GM19468 (cell line): ENCODE measurements around the gene KPNA6.
"Not testable (repeated sequence)": the region's sequence is repeated elsewhere in the genome, so short reads cannot be mapped to it uniquely, and the experiment has no call there.

Source experiments
- ATAC-seq: cut with Tn5 transposase; IDR thresholded peaks from one replicate; pipeline ENCODE4 v1.9.1; 2021; ENCODE audit warnings: mild to moderate bottlenecking, moderate library complexity, moderate number of reproducible peaks; ENCODE audit not compliant: unreplicated experiment; ENCODE audit errors: extremely low read depth

The KPNA6 gene

DNA sequence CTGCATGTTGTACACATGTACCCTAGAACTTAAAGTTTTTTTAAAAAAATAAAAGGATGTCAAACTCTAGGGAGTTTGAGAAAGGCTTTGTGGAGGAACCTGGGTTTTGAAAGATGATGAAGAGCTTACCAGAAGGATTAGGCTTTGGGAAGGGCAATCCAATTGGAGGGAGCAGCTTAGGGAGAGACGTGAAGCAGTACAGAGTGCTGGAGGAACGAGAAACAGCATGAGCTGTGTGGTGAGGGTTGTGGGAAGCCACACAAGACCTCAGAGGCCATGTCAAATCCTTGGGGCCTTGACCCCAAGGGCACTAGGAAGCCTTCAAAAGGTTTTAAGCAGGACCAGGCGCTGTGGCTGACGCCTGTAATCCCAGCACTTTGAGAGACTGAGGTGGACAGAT, 8.4 kb upstream of the KPNA6 start:
- ATAC-seq, result no peak

DNA sequence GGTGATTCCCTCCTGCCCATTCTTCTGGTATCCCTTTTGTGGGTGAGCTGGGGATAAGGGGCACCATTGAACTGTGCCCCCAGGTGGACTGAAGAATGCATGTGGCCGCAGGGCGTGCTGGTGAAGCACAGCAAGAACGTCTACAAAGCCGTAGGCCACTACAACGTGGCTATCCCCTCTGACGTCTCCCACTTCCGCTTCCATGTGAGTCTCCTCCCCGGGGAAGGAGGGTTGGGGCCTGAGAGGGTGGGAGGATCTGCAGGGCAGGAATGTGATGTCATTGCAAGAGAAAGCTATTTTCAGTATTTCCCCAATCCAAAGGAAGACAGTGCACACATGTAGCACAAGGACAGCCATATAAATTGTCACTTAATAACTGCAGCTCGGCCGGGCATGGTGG, 7.5 kb upstream of the KPNA6 start:
- no peak for ATAC-seq

DNA sequence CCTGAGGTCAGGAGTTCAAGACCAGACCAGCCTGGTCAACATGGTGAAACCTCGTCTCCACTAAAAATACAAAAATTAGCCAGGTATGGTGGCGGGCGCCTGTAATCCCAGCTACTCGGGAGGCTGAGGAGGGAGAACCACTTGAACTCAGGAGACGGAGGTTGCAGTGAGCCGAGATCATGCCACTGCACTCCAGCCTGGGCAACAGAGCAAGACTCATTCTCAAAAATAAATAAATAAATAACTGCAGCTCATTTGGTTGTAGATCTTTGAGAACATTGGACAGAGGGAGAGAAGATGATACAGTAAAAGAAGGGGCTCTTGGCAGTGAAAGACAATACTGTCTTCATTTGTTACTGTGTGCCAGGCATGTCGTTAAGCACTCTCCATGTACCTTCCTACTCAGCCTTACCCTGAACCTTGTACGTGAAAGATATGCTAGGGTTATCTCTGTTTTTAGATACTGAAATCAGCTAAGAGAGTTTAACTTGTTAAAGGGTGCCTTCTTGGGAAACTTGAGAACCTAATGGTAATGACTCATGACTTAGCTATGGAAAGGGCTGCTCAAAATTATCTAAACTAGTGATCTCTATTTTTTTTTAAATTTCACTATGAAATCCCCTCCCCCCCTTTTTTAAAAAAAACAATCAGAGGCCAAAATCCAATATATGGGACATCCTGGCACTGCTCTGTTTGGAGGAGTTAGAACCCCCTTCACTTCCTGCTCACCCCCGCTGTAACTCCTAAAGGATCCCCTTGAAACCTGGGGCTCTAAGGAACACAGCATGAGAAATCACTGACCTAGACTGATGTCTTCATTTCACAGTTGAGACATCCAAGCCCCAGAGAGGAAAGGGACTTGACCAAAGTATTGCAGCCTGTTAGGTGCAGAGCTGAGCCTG, 6.8 kb upstream of the KPNA6 start:
- ATAC-seq, result no peak

DNA sequence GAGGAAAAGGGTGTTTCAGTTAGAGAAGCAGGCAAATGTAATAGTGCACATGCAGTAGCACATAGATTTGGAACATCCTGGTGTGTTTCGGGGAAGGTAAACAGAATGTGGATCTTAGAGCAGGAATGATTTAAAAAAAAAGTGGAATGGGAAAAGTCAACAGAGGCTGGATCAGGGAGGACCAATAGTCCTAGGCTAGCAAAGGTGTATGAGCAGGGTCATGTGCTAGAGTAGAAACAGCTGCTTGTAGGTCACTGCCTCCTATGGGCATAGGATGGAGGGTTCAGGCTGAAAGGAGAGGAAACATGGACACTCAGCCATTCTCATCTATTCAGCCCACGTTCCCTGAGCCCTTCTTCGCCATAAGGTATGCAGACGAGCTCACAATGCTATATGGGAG, 3.7 kb upstream of the KPNA6 start:
- ATAC-seq, result no peak

DNA sequence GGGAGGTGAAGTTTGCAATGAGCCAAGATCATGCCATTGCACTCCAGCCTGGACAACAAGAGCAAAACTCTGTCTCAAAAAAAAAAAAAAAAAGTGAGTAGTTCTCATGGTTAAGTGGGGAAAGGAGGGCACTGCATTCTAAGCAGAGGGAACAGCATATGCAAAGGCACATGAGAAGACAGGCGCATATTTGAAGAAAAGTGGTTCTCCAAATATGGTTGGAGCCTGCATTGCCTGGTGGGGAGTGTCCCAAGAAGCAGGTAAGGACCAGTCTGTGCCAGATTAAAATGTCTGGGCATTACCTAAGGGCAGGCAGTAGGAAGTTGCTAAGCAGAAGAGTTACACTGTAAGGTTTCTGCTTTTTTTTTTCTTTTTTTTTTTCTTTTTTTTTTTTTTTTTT, 2.5 kb upstream of the KPNA6 start:
- ATAC-seq, result no peak

DNA sequence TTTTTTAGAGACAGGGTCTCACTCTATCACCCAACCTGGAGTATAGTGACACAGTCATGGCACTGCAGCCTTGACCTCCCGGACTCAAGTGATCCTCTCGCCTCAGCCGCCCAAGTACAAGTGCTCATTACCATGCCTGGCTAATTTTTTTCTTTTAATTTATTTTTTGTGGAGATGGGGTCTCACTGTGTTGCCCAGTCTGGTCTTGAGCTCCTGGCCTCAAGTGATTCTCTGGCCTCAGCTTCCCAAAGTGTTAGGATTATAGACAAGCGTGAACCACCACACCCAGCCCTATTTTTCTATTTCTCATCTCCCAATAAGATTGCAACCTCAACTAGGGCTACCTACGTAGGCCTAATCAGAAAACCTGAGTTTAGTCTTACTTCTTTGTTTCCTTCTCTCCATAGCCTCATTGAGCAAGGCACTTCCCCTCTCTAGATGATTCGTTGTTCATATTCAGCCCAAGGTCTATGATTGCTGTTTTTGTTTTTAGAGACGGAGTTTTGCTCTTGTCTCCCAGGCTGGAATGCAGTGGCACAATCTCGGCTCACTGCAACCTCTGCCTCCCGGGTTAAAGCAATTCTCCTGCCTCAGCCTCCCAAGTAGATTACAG, 1.1 kb upstream of the KPNA6 start:
- no peak for ATAC-seq

DNA sequence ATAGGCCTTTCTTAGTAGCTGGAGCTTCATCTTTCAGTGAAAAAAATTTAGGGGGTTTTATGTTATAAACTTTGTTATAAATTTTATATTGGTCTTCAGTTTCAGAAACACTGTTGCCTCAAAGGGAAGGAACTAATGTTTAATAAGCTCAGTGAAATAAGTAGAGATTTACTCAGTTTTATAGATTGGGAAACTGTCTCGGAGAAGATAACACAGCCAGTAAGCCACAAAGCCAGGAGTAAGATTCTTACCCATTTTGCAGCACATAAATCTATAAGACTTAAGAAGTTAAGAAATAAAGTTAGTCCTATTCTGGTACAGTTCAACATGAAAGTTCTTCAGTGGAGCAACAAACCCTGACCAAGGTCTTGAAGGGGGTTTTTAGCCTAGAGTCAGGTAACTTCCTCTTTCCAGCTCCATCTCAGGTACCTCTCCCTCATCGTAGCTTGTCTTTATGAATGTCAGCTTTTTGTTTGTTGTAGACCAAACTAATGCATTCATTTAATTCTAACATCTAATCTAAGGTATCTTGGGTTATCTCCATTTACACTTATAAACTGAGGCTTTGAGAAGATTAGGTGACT, 3.3 kb downstream of the KPNA6 start:
- ATAC-seq, result no peak

DNA sequence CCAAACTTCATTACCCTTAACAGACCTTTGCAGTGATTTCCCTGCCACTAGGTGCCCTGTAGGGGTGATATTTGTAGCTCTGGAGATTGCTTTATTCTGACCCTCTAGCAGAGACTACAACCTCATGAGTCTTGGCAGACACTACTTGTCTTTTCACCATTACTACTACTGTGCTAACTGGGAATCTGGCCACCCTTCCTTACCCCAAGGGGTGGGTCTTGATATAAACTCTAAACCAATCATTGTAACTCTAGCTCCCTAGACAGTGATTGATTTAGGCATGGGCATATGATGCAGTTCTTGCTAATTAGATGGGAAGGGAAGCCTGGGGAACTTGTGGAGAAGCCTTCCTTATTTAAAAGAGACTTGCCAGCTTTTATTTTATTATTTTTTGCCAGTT, 3.9 kb downstream of the KPNA6 start:
- no peak for ATAC-seq

DNA sequence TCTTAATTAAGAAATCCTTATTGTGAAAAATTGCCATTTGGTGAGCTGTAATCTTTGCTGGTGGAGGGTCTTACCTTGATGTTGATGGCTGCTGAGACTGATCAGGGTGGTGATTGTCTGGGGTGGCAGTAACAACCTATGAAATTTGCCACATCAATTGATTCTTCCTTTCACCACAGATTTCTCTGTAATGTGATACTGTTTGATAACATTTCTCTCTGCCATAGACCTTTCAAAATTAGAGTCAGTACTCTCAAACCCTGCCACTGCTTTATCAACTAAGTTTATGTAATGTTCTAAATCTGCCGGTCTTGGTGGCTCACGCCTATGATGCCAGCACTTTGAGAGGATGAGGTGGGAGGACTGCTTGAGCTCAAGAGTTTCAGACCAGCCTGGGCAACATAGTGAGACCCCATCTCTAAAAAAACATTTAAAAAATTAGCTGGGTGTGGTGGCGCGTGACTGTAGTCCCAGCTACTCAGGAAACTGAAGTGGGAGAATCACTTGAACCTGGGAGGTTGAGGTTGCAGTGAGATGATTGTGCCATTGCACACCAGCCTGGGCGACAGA, 5.0 kb downstream of the KPNA6 start:
- ATAC-seq, result no peak

DNA sequence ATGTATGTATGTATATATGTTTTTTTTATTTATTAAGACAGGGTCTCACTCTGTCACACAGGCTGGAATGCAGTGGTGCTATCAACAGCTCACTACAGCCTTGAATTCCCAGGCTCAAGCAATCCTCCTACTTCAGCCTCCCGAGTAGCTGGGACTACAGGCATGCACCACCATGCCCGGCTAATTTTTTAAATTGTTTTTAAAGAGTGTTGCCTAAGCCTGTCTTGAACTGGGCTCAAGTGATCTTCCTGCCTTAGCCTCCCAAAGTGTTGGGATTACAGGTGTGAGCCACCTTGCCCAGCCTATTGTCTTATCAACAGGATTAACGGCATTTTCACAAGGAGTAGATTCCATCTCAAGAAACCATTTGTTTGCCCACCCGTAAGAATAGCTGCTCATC, 5.6 kb downstream of the KPNA6 start:
- ATAC-seq, result not testable (repeated sequence)

DNA sequence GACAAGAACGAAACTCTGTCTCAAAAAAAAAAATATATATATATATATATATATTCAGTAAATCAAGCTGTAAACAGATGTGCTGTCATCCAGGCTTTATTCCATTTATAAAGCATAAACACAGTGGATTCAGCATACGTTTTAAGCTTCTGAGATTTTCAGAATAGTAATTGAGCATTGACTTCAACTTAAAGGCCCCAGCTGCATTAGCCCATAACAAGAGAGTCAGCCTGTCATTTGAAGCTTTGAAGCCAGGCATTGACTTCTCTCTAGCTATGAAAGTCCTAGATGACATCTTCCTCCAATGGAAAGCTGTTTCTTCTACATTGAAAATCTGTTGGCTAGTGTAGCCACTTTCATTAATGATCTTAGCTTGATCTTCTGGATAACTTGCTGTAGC, 6.6 kb downstream of the KPNA6 start:
- ATAC-seq, result no peak

DNA sequence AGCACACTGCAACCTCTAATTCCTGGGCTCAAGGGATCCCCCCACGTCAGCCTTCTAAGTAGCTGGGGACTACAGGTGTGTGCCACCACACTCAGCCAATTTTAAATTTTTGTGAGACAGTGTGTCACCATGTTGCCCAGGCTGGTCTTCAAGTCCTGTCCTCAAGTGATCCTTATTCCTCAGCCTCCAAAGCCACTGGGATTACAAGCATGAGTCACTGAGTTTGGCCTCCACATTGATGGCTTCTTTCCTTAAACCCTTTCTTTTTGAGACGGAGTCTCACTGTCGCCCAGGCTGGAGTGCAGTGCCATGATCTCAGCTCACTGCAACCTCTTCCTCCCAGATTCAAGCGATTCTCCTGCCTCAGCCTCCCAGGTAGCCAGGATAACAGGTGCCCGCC, 7.6 kb downstream of the KPNA6 start:
- ATAC-seq, result no peak

DNA sequence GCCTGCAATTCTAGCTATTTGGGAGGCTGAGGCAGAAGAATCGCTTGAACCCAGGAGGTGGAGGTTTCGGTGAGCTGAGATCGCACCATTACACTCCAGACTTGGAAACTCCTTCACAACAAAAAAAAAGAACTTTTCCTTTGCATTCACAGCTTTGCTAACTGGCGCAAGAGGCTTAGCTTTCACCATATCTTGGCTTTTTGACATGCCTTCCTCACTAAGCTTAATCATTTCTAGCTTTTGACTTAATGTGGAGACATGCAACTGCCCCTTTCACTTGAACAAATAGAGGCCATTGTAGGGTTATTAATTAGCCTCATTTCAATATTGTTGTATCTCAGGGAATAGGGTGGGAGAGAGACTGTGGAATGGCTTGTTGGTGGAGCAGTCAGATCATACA, 8.7 kb downstream of the KPNA6 start:
- ATAC-seq, result no peak

DNA sequence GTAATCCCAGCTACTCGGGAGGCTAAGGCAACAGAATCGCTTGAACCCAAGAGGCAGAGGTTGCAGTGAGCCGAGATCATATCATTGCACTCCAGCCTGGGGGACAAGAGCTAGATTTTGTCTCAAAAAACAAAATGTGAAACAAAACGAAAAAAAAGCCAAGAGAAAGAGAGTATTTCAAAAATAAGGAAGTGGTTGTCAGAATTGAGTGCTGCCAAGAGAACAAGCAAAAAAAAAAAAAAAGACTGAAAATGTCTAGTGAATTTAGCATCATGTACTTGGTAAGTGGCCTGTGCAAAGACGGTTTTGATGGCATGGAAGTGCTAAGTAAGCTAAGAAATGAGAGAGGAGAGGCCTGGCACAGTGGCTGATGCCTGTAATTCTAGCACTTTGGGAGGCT, 14.3 kb downstream of the KPNA6 start:
- no peak for ATAC-seq

DNA sequence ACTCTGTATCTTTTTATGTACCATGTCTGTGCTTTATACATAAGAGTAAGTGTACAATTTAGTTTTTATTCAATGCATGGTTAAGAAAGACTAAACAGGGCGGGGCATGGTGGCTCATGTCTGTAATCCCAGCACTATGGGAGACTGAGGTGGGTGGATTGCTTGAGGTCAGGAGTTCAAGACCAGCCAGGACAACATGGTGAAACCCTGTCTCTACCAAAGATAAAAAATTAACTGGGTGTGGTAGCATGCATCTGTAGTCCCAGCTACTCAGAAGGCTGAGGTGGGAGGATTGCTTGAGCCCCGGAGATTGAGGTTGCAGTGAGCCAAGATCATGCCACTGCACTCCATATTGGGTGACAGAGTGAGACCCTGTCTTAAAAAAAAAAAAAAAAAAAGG, 15.5 kb downstream of the KPNA6 start:
- ATAC-seq, result not testable (repeated sequence)

DNA sequence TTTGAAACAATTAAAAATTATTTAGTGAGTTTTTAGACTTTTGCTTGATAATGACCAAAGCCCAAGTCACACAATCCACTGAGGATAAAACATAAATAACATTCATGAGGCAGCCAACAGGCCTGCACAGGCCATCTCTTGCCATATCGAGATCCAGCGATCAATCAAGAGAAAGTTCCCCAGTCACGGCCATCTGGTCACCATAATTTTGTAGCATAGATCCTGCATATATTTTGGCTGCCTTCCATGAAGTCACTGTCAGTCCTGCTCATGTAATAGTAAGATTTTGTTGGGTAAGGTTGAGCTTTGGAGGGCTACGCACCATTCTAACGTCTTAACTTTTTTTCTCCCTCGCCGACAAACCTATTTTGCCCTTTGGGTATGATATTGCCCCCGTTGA, 17.5 kb downstream of the KPNA6 start:
- no peak for ATAC-seq

DNA sequence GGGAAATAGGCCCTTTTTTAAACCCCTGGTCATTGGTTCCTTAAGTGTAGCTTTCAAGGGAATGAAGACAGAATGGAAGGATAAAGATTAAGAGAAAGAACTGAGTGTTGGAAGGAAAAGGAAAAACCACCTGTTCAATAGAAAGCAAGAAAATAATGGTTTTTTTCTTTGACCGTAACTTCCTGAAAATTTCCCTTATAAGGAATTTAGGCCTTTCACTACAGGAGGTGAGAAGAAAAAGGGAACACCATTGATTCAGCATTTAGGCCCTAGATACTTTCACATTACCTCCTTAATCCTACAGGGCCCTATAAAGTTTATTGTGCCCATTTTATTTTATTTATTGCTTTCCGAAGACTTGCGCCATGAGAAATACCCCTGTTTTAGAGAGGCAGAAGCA, 18.9 kb downstream of the KPNA6 start:
- no peak for ATAC-seq

DNA sequence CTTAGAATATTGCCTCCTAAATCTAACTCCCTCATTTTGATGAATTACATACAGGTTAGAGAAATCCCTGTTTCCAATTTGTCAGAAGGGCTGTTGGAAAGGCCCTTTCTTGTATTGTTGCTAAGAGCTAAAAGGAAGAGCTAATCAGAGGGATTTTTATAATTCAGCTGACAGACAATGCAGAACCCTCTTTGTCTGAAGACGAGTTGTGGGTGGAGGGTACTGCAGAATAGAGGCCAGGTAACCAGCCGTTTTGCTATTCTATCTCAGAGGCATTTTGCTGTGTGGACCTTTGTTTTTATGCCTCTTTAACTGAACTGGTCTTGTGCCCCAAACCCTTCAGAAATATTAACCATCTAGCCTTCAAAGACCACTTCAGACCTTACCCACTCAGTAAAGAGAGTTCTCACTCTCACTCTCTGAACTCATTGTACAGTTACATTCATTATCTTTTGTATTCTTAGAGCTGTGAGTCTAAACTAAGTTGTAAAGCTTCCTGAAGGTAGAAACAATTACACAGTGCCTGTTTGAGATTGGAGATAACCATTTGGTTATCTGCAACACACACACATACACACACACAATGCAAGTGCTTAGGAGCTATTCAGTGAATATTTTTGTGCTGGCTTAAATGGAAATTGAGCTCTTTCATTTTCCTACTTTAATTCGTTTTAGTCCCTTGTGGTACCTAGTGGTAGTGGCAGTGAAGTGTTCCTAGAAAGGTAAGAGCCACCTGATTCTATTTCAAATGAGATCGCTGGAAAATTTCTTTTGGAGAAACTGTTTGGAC, 19.7 kb downstream of the KPNA6 start:
- ATAC-seq, result no peak

DNA sequence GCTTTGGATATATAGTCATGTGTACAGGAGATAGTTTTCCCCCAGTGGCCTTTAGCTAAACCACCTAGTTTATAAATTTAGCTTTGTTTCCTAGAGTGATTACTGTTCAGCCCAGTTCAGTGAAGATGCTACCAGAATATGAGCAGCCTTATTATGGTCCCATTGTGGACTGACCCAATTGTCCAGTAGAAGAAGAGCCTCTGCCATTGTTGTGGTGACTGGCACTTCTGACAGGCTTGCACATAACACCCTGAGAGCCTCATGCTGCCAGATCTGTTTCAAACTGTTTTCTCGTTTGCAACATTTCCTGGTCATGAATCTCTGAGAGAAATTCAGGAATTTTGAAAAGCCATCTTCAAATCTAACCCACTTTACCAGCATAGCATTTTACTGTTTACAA, 20.6 kb downstream of the KPNA6 start:
- no peak for ATAC-seq

DNA sequence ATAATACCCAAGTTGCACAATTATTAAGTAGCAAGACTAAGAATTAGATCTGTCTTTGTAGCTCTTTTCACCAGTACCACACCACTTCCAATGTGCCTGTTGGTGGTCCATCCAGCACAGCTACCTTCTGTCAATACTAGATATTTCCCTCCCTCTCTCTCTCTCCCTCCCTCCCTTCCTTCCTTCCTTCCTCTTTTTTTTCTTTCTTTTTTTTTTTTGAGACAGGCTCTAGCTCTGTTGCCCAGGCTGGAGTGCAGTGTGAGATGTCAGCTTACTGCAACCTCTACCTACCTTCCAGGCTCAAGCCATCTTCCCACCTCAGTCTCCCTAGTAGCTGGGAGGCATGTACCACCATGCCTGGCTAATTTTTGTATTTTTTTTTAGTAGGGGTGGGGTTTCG, 21.1 kb downstream of the KPNA6 start:
- ATAC-seq, result no peak

DNA sequence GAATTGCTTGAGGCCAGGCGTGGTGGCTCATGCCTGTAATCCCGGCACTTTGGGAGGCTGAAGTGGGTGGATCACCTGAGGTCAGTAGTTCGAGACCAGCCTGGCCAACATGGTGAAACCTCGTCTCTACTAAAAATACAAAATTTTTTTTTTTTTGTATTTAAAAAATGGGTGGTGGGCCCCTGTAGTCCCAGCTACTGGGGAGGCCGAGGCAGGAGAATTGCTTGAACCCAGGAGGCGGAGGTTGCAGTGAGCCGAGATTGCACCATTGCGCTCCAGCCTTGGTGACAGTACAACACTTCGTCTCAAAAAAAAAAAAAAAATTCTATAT, 26.1 kb downstream of the KPNA6 start:
- ATAC-seq, result not testable (repeated sequence)
